ENCODE results near the gene P2RY8. TPM values are rescaled to one million over a fixed set of nuclear protein-coding genes. Genes with fewer than 3 reads are reported as not detected.

Gene P2RY8
- total RNA-seq, 1 experiment from 2014 or later: 0.44 TPM

GRCh38 chrX:1417921-1418771 is 118.8 kb downstream of the P2RY8 start:
- Histone ChIP-seq H3K4me1 (ENCODE audit: control insufficient read depth in 1 of 2, insufficient read depth in 2 of 2, low read length in 2 of 2) (no peaks in the 10 kb centered on the region), H2AFZ (ENCODE audit: low read depth, low read length, poor library complexity, severe bottlenecking) (no peak overlapping the region), H3K9me2 (ENCODE audit: insufficient read depth) (no peaks in the 10 kb centered on the region), H4K20me1 (ENCODE audit: insufficient read depth) (no peaks in the 10 kb centered on the region), H3K79me2 (ENCODE audit: insufficient read depth, low read length) (no peaks in the 10 kb centered on the region), H3K9ac (ENCODE audit: low read length) (no peak overlapping the region), H3K4me3 (replicated peaks in 1 of 2; ENCODE audit: low read depth in 1 of 2, low read length in 2 of 2) (no peak overlapping the region), H3K4me2 (ENCODE audit: low read length) (no peak overlapping the region), H3K36me3 (ENCODE audit: control insufficient read depth in 1 of 2, insufficient read depth in 2 of 2, low read length in 2 of 2) (peaks cover 0 to 18% of the 10 kb centered on the region in 2 experiments; a peak in 2 of 4 replicates), H3K9me3 (ENCODE audit: control insufficient read depth in 1 of 2, insufficient read depth in 1 of 2, low read depth in 1 of 2, low read length in 2 of 2) (peaks cover 0 to 5% of the 10 kb centered on the region in 2 experiments; a peak in 1 of 4 replicates), H3K27ac (ENCODE audit: low read depth, low read length) (no peak overlapping the region), H3K27me3 (ENCODE audit: insufficient read depth, low read length) (no peaks in the 10 kb centered on the region)
- RAD21 ChIA-PET (ENCODE audit: low non-redundant PET in 1 of 2, low total read pairs in 2 of 2, uncharacterized antibody in 2 of 2, unreplicated experiment in 2 of 2): no interaction called here
- intact Hi-C loops (cut with micrococcal nuclease): no loop called here
- CTCF ChIA-PET: no interaction called here
- no TSS peak for BruUV-seq (replicated peaks)
- DNase-seq (ENCODE audit: low read depth, low spot score) (no peak), ATAC-seq (peak; percentile 25; the same call in 1 of the 2 replicates)
- POLR2A ChIA-PET: no interaction called here
- TF ChIP-seq EGR1 (IDR thresholded peaks at IDR 0.05; ENCODE audit: low read depth) (no peak), SRF (IDR thresholded peaks at IDR 0.05; ENCODE audit: low read depth) (no peak), CEBPB (IDR thresholded peaks at IDR 0.05; ENCODE audit: low read depth) (no peak), JUND (IDR thresholded peaks at IDR 0.05) (no peak), ELF1 (IDR thresholded peaks at IDR 0.05; ENCODE audit: borderline replicate concordance, low read depth) (no peak), ATF3 (IDR thresholded peaks at IDR 0.05) (no peak), ZBTB33 (IDR thresholded peaks at IDR 0.05; ENCODE audit: extremely low read depth, insufficient replicate concordance, low read length) (no peak), ZNF274 (IDR thresholded peaks at IDR 0.05; ENCODE audit: low read depth, low read length) (no peak), POLR2A (IDR thresholded peaks at IDR 0.05; ENCODE audit: borderline replicate concordance, extremely low read depth, insufficient read depth, insufficient read length) (no peak), SP1 (IDR thresholded peaks at IDR 0.05; ENCODE audit: low read depth) (no peak), SIN3A (IDR thresholded peaks at IDR 0.05; ENCODE audit: low read depth) (no peak), POLR2AphosphoS5 (IDR thresholded peaks at IDR 0.05; ENCODE audit: low read depth, low read length) (no peak; the same call in 1 of the 2 replicates), CBX3 (IDR thresholded peaks at IDR 0.05; ENCODE audit: low read depth) (no peak), YY1 (IDR thresholded peaks at IDR 0.05; ENCODE audit: extremely low read depth, insufficient replicate concordance, low read depth, low read length) (no peak), FOSL1 (IDR thresholded peaks at IDR 0.05; ENCODE audit: low read depth) (no peak), REST (IDR thresholded peaks at IDR 0.05; ENCODE audit: low read depth) (no peak), TCF7L2 (IDR thresholded peaks at IDR 0.05; ENCODE audit: borderline replicate concordance, extremely low read depth, insufficient read depth, insufficient read length) (no peak)
- TF ChIP-seq, protein P1, sequence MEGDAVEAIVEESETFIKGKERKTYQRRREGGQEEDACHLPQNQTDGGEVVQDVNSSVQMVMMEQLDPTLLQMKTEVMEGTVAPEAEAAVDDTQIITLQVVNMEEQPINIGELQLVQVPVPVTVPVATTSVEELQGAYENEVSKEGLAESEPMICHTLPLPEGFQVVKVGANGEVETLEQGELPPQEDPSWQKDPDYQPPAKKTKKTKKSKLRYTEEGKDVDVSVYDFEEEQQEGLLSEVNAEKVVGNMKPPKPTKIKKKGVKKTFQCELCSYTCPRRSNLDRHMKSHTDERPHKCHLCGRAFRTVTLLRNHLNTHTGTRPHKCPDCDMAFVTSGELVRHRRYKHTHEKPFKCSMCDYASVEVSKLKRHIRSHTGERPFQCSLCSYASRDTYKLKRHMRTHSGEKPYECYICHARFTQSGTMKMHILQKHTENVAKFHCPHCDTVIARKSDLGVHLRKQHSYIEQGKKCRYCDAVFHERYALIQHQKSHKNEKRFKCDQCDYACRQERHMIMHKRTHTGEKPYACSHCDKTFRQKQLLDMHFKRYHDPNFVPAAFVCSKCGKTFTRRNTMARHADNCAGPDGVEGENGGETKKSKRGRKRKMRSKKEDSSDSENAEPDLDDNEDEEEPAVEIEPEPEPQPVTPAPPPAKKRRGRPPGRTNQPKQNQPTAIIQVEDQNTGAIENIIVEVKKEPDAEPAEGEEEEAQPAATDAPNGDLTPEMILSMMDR (IDR thresholded peaks at IDR 0.05 in 2 of 3, conservative IDR thresholded peaks at IDR 0.05 in 1 of 3; ENCODE audit: borderline replicate concordance in 1 of 3, insufficient read depth in 1 of 3, low read depth in 2 of 3, low read length in 2 of 3): no peak
- TF ChIP-seq, protein P2, sequence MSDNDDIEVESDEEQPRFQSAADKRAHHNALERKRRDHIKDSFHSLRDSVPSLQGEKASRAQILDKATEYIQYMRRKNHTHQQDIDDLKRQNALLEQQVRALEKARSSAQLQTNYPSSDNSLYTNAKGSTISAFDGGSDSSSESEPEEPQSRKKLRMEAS (IDR thresholded peaks at IDR 0.05): no peak

Data from HCT116 (cell line).